Uterus (tissue), 2 donors: ENCODE data around the gene IL10.

Source experiments
- CTCF ChIP-seq, 4 experiments: fragments of 200-600 bp in 2 of 4; fragments of 450-650 bp in 2 of 4; sonication (generic) in 2 of 4; IDR thresholded peaks; one replicate each; pipeline ENCODE4 v1.5.1; 2016 to 2019; ENCODE audit warnings: antibody characterized with exemption in 4 of 4, mild to moderate bottlenecking in 2 of 4, moderate library complexity in 1 of 4
- POLR2A ChIP-seq, 2 donors: fragments of 450-650 bp; IDR thresholded peaks; one replicate each; pipeline ENCODE4 v1.6.1; 2016; ENCODE audit warnings: antibody characterized with exemption in 2 of 2, mild to moderate bottlenecking in 1 of 2, moderate library complexity in 1 of 2

GRCh38 chr1:206766251-206766856 lies 5.9 kb downstream of the IL10 start:
- TF ChIP-seq POLR2A (IDR thresholded peaks at IDR 0.05) (no peak), CTCF (IDR thresholded peaks at IDR 0.05) (no peak)
